NCI-H2227 (cell line): ENCODE results near the gene ZIC4.

ENCODE experiments used
- DNase-seq: peaks from one replicate; lab custom pipeline; 2025; ENCODE audit not compliant: unreplicated experiment; lab: John Stamatoyannopoulos, UW

The ZIC4 gene

DNA sequence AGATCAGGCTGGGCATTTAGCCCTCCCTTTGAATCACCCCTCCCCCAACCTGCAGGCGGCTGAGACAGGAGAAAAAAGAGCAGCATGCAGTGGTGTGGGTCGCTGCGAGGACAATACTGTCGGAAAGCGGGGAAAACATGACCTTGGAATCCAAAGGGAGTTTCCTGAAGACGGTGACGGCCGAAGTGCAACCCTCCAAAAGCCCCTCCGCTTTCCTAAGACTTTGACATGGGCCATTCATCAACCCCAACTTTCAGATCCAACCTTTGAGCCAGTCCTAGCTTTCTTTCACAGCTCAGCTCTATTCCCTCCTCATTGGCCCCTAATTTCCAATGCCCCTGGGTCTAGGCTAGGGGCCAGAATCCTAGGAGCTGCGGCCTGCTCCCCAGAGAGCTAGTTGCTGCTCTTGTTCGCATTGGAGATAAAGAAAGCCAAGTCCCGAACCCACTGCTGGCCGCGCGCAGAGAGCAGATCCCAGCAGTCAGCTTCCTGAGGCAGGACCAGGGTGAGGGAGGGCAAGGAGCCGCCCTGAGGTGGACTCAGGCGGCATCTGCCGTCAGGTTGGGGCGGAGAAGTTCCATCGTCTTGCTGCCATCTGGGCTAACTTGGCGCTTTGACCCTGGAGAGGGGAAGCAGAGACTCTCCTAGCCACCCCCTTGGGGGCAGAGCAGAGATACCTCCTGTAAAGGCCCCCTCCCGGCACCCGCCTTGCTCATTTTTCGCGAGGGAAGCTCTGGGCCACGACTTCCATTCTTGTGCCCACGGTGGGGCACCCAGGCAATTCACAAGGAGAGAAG, 914 bp downstream of the ZIC4 start:
- no peak for DNase-seq

- no peak for DNase-seq
Measured at GRCh38 chr3:147404800-147405230, 1.5 kb downstream of the ZIC4 start.

DNA sequence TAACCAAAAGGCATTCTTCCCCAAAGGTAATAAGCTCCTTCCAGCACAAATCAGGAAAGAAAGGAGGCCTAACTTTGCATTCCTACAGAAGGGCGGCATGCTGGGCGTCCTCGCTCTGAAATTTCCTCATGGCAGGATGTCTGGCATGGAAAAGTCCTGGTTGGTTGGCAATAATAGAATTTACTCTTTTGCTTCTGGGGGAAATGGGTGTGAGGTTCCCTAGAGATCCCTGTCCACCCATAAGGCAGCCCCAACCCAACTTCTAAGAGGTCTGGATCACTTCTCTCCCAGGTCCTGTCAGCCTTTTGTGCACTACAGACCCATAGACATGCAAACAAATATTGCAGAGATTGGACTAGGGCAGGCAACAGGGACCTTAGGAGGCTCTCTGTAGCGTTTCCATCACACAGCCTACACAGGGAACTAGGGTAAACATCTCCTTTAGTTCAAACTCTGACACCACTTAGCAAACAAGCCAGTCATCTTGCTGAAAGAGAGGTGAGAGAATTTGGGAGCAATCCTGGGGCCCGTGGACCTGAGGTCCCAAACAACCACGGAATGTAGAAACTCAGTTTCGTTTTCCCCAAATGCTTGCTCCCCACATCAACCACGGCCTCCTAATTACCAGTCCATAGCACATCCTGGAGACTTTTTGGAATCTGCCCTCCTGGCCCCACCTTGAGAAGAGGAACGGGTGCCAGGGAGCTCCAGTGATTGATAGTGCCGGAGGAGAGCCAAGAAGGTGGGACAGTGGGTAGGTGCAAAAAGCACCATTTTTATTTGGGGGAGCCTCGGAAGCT, 2.1 kb downstream of the ZIC4 start:
- DNase-seq, result no peak

DNA sequence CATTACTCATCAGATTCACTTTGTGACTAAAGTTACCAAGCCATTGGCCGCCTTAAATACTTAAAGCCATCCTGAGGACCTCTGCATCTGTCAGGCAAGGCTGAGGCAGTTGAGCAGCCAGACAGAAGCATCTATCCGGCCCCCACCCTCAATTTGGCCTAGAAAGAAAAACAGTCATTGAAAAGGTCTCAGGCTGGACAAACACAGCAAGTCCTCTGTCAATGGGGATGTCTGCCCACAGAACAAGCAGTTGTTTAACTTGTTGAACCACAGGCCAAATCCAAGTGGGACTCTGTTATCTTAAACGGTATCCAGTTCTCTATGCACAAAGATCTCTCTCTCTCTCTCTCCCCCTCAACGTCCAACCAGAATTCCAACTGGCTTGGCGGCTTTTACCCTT, 2.8 kb downstream of the ZIC4 start:
- DNase-seq, result no peak

- no peak for DNase-seq
Measured at GRCh38 chr3:147402159-147402558, 4.2 kb downstream of the ZIC4 start.

DNA sequence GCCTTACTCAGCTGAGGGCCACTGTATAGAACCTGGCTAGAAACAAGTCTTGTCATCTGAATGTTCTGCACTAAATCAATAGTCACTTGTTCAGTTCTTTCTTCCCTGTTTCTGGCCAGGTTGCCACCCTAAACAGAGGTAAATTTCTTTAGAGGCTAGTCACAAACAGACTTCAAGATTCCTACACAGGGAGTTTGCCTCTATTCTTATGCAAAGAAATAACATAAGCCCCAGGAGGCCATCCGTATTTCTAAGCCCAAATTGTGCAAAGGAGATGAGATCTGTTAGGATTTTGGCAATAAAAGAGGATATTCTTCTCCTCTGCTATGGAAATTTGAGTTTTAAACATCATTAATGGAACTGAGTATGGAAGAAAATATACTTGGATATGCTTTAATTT, 4.9 kb downstream of the ZIC4 start:
- no peak for DNase-seq

DNA sequence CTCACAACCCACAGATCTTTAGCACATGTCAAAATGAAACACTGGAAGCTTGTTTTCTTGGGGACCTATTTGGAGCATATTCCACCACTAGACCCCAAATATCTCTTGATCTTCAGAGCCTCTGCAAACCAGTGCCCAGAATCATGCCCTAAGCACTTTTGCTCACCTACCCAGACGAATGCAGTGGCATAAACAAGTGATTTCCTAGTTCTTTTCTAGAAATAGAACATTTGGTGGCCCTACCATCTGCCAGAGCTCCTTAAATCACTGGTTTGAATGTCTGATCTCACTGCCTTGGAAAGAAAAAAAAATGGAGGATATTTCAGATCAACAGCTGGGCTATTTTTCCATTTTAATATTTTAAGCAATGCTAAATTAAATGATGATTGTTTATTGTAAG, 5.3 kb downstream of the ZIC4 start:
- no peak for DNase-seq

- DNase-seq, result no peak
Measured at GRCh38 chr3:147400111-147400510, 6.2 kb downstream of the ZIC4 start.

DNA sequence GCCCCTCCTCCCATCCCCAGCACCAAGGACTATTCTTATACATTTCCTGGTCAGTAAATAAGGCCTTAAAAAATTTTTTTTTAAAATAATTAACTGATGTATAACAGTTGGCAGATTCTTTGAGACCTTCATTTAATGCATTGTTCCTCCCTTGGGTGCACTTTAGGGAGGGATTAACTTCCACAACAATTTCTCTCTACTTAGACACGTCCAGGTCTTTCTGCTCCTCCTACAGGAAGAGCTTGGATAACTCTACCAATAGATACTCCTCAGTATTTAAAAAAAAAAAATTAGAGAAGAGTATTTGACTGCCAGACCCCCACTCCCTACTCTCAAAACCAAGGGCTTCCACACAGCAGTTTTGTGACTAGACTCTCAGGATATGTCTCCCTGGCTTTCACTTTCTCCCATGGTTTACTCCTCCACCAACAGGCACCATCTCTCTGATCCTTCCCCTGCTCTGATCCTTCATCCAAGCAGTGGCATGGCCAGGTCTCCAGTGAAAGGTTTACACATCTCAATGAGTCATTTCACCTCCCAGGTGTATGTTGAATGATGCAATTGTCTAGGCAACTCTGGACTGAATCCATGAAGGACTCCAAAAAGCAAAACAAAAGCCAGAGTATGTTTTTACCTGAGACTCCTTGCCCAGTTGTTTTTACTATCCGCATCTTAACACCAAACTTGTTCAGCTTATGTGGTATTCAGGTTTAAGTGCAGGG, 7.4 kb downstream of the ZIC4 start:
- DNase-seq, result no peak

GRCh38 chr3:147397875-147398812, 8.2 kb downstream of the ZIC4 start:
- DNase-seq, result no peak

DNA sequence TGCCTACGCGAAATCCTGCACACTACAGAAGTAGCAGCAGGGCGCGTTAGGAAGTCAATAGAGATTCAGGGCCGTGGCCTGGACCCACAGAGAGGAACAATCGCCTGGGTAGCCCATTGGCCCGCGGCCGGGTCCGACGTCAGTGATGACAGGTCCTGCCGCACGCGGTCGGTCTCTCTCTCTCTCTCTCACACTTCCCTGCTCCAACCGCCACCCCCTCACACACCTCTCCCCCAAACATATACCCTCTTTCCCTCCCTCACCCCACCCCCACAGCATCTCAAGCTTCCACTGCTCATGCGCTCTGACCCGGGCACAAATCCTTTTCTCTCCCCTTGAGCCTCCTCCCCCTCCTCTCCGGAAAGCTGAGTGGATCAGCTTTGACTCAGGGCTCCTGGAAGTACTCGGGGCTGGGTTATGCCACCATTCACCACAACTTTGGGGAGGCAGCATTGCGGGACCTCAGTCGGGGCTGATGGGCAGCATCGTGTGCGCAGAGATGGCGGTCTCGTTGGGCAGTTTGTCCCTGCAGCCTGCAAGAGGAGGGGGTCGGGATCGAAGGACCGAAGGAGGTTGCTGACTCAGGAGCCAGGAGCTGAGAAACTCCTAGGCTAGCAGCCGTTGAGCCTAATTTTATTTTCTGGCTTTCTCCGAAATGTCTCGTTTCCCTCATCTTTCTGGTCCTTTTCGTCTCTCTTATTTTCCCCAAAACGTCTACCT, 9.0 kb downstream of the ZIC4 start:
- DNase-seq, result no peak

- DNase-seq, result no peak
Measured at GRCh38 chr3:147396712-147397046, 9.7 kb downstream of the ZIC4 start.

- no peak for DNase-seq
Measured at GRCh38 chr3:147395899-147396711, 10.2 kb downstream of the ZIC4 start.

- DNase-seq, result no peak
Measured at GRCh38 chr3:147394884-147395225, 11.5 kb downstream of the ZIC4 start.

GRCh38 chr3:147393943-147394883, 12.1 kb downstream of the ZIC4 start:
- DNase-seq, result no peak

DNA sequence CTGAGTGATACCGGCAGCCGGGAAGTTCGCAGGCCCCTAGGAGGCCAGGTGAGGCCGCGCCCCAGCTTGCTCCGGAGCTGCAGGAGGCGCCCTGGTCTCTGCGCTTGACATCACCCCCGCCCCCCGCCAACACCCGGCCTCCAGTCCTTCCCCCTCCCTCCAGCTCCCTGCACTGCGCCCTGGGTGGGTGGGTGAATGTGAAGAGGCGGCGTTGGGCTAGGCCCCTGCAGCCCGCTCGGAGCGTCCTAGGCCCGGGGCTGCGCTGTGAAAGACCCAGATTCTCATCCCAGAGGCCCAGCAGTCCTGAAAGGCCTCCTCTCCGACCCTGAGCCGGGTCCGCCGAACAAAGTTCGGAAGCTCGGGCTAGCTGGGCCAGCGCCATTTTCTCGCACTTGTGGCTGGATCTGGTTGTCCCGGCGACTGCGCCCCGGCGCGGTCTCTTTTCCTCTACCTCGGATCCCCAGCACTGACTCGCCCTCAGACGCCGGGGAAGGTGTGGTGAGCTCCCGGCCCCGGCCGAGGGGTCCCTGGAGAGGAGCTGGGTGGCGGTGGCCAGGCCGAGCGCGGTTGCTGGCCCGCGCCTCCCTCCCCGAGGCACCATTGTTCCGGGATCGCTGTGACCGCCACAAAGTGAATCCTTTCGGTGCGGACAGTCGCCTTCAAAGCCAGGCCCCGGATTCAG, 12.9 kb downstream of the ZIC4 start:
- no peak for DNase-seq

DNA sequence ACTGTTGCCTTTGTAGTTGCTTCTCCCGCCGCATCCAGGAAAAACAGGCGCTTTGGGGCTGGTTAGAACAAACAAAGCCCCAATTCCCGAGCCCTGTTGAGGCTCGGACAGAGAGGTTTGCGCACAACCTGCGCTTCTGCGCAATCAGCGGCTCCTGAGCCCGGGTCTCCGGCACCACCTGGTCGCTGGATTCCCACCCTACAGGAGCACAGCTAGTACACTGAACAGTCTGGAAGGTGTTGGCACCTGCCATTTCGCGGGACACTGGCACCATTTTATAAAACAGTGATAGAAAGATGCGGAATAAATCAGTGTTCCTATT, 13.8 kb downstream of the ZIC4 start:
- no peak for DNase-seq
